Thoracic aorta (tissue), 2 donors: ENCODE results near the gene PCBP3. TPM values are rescaled to one million over a fixed set of nuclear protein-coding genes. Genes with fewer than 3 reads are reported as not detected.

Experiments
- ATAC-seq: fragments of 150-250 bp; one replicate; pipeline ENCODE4 v1.8.0; 2017; ENCODE audit warnings: low read depth; ENCODE audit not compliant: insufficient number of reproducible peaks, low FRiP score
- DNase-seq: peaks from one replicate; pipeline ENCODE4 v3.0.0-alpha.2; 2020; ENCODE audit warnings: low spot score
- H3K27ac ChIP-seq, 2 donors: fragments of 200-600 bp; sonication (generic); 1 replicate in 1 of 2; 2 replicates in 1 of 2; pipeline ENCODE4 v1.5.1; 2016; ENCODE audit warnings: mild to moderate bottlenecking in 2 of 2, moderate library complexity in 2 of 2
- H3K27me3 ChIP-seq: fragments of 200-600 bp; sonication (generic); replicated peaks from 2 replicates; pipeline ENCODE4 v1.6.0; 2016; ENCODE audit warnings: mild to moderate bottlenecking; ENCODE audit not compliant: insufficient read depth
- H3K36me3 ChIP-seq: fragments of 200-600 bp; sonication (generic); one replicate; pipeline ENCODE4 v1.5.1; 2016
- H3K4me1 ChIP-seq, 2 donors: fragments of 200-600 bp; sonication (generic); 1 replicate in 1 of 2; 2 replicates in 1 of 2; pipeline versions ENCODE4 v1.5.1 to v1.6.0; 2016; ENCODE audit warnings: low read depth in 2 of 2, mild to moderate bottlenecking in 1 of 2; ENCODE audit not compliant: control insufficient read depth in 1 of 2
- H3K4me3 ChIP-seq: fragments of 200-600 bp; sonication (generic); 2 replicates; pipeline ENCODE4 v1.5.1; 2016; ENCODE audit warnings: mild to moderate bottlenecking
- H3K9me3 ChIP-seq: fragments of 200-600 bp; sonication (generic); 2 replicates; pipeline ENCODE4 v1.5.1; 2016
- CTCF ChIP-seq: fragments of 200-600 bp; sonication (generic); IDR thresholded peaks from one replicate; pipeline ENCODE4 v1.5.1; 2019; ENCODE audit warnings: antibody characterized with exemption
- total RNA-seq, 2 donors: library from RNA; depleted of rRNA; stranded (reverse); fragments of >200 nt; gene quantifications; one replicate each; pipeline versions ENCODE4 v1.1.0 to v1.2.3, GENCODE V29; 2016

The PCBP3 gene
- total RNA-seq, 2 donors from 2014 or later: 4.5 to 28.4 TPM

GRCh38 chr21:45632637-45633251 lies 10.8 kb upstream of the PCBP3 start:
- H3K27ac ChIP-seq: no peak overlapping the region
- no peak for DNase-seq
- no peak overlapping the region for H3K4me3 ChIP-seq
- peaks cover 0 to 9% of the 10 kb centered on the region in 2 donors for H3K4me1 ChIP-seq
- no peak for ATAC-seq
- H3K36me3 ChIP-seq: no peaks in the 10 kb centered on the region
- no peaks in the 10 kb centered on the region for H3K27me3 ChIP-seq
- H3K9me3 ChIP-seq: no peaks in the 10 kb centered on the region
- TF ChIP-seq CTCF: no peak

GRCh38 chr21:45634511-45635183 lies 8.9 kb upstream of the PCBP3 start:
- H3K27ac ChIP-seq: no peak overlapping the region
- TF ChIP-seq CTCF: no peak
- no peaks in the 10 kb centered on the region for H3K9me3 ChIP-seq
- H3K36me3 ChIP-seq: no peaks in the 10 kb centered on the region
- no peak for ATAC-seq
- H3K27me3 ChIP-seq: no peaks in the 10 kb centered on the region
- peak overlapping the region; percentile 35 for H3K4me3 ChIP-seq
- peaks cover 3 to 20% of the 10 kb centered on the region in 2 donors for H3K4me1 ChIP-seq
- no peak for DNase-seq

- no peak for TF ChIP-seq CTCF
- DNase-seq (no peak), ATAC-seq (no peak)
- peaks cover 3 to 28% of the 10 kb centered on the region in 2 donors for H3K4me1 ChIP-seq
- H3K27me3 ChIP-seq: no peaks in the 10 kb centered on the region
- no peaks in the 10 kb centered on the region for H3K36me3 ChIP-seq
- no peak overlapping the region for H3K4me3 ChIP-seq
- no peak overlapping the region for H3K27ac ChIP-seq
- no peaks in the 10 kb centered on the region for H3K9me3 ChIP-seq
Measured at GRCh38 chr21:45635271-45636151, 8.0 kb upstream of the PCBP3 start.

GRCh38 chr21:45636459-45636858 lies 7.1 kb upstream of the PCBP3 start:
- H3K4me1 ChIP-seq: peaks cover 3 to 34% of the 10 kb centered on the region in 2 donors
- TF ChIP-seq CTCF: no peak
- H3K4me3 ChIP-seq: no peak overlapping the region
- H3K36me3 ChIP-seq: no peaks in the 10 kb centered on the region
- H3K9me3 ChIP-seq: no peaks in the 10 kb centered on the region
- no peaks in the 10 kb centered on the region for H3K27me3 ChIP-seq
- no peak for DNase-seq
- H3K27ac ChIP-seq: no peak overlapping the region
- no peak for ATAC-seq
